ENCODE data around the gene OLIG1.

The OLIG1 gene

GRCh38 chr21:33031152-33031911 lies 38.6 kb upstream of the OLIG1 start:
- DNase-seq: no peak

GRCh38 chr21:33032434-33033047 lies 37.4 kb upstream of the OLIG1 start:
- no peak for DNase-seq

GRCh38 chr21:33033094-33033951 lies 36.6 kb upstream of the OLIG1 start:
- DNase-seq: no peak

GRCh38 chr21:33033961-33034413 lies 36.0 kb upstream of the OLIG1 start:
- no peak for DNase-seq

- DNase-seq: no peak
Observed at GRCh38 chr21:33035147-33035546, 34.8 kb upstream of the OLIG1 start.

- no peak for DNase-seq
Observed at GRCh38 chr21:33036430-33037162, 33.3 kb upstream of the OLIG1 start.

- no peak for DNase-seq
Observed at GRCh38 chr21:33037501-33037900, 32.4 kb upstream of the OLIG1 start.

- DNase-seq: no peak
Observed at GRCh38 chr21:33039536-33039935, 30.4 kb upstream of the OLIG1 start.

GRCh38 chr21:33040215-33040614 lies 29.7 kb upstream of the OLIG1 start:
- DNase-seq: no peak

- no peak for DNase-seq
Observed at GRCh38 chr21:33041981-33042380, 28.0 kb upstream of the OLIG1 start.

- DNase-seq: no peak
Observed at GRCh38 chr21:33042812-33043211, 27.1 kb upstream of the OLIG1 start.

- DNase-seq: no peak
Observed at GRCh38 chr21:33046455-33046854, 23.5 kb upstream of the OLIG1 start.

- no peak for DNase-seq
Observed at GRCh38 chr21:33047231-33047630, 22.7 kb upstream of the OLIG1 start.

- DNase-seq: no peak
Observed at GRCh38 chr21:33051925-33052324, 18.0 kb upstream of the OLIG1 start.

- no peak for DNase-seq
Observed at GRCh38 chr21:33053951-33054350, 16.0 kb upstream of the OLIG1 start.

- DNase-seq: no peak
Observed at GRCh38 chr21:33055991-33056390, 13.9 kb upstream of the OLIG1 start.

- no peak for DNase-seq
Observed at GRCh38 chr21:33057385-33057940, 12.5 kb upstream of the OLIG1 start.

GRCh38 chr21:33058527-33058926 lies 11.4 kb upstream of the OLIG1 start:
- no peak for DNase-seq

- no peak for DNase-seq
Observed at GRCh38 chr21:33058957-33059356, 11.0 kb upstream of the OLIG1 start.

- no peak for DNase-seq
Observed at GRCh38 chr21:33059380-33059841, 10.5 kb upstream of the OLIG1 start.

GRCh38 chr21:33061233-33061632 lies 8.7 kb upstream of the OLIG1 start:
- no peak for DNase-seq

GRCh38 chr21:33063375-33063883 lies 6.5 kb upstream of the OLIG1 start:
- no peak for DNase-seq
